GM12892 (cell line): Measurements from ENCODE around the gene GALNTL6.

Source experiments
- POLR2AphosphoS5 ChIP-seq: IDR thresholded peaks from 2 replicates; pipeline ENCODE4 v1.6.1; 2011; ENCODE audit warnings: low read depth, low read length, control low read depth
- TAF1 ChIP-seq: IDR thresholded peaks from 2 replicates; pipeline ENCODE4 v1.6.1; 2011; ENCODE audit warnings: low read depth, mild to moderate bottlenecking, control low read depth, low read length, borderline replicate concordance

DNA sequence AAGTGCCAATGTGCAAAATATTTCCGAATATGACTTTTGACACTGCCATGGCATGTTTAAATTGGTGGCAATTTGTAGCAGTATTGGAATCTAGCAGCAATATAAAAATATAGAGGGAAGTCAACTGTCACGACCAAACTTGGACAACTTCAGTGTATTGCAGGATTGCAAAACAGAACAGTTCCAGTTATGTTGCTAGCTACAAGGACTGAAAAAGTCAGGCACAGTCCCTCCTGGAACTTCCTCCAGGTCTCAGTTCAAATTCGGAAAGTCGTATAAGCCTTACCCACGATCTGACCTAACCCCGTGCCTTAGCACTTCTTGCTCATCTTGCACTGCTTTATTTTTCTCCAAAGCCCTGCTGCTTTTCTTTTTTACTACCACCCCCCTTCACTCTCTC lies 965.4 kb downstream of the GALNTL6 start:
- no peak for TF ChIP-seq TAF1
- no peak for TF ChIP-seq POLR2AphosphoS5
